ENCODE data around the gene OR2V2. TPM values are rescaled to one million over a fixed set of nuclear protein-coding genes. Genes with fewer than 3 reads are reported as not detected.

OR2V2 gene
- total RNA-seq, 1 experiment from 2014 or later: not detected

- no peaks in the 10 kb centered on the region; a peak in 1 of 5 replicates for H3K9me3 Mint-ChIP-seq
- H2BK12ac ChIP-seq (ENCODE audit: insufficient read length, low read depth, low read length): no peak overlapping the region
- DNase-seq: peak; percentile 91
- no peak overlapping the region for H2AK5ac ChIP-seq (ENCODE audit: insufficient read length, low read length)
- peak overlapping the region; percentile 89 for H3K4me2 ChIP-seq (ENCODE audit: insufficient read depth, insufficient read length, low read length)
- no peak overlapping the region for H2BK20ac ChIP-seq (ENCODE audit: low read depth, low read length, poor library complexity, severe bottlenecking)
- H3K79me2 ChIP-seq (ENCODE audit: insufficient read depth, low read length): no peaks in the 10 kb centered on the region
- no peaks in the 10 kb centered on the region for H4K20me1 ChIP-seq (ENCODE audit: control insufficient read depth, insufficient read depth, insufficient read length)
- no peak overlapping the region for H4K5ac ChIP-seq (ENCODE audit: insufficient read length, low read depth, low read length)
- WGBS (ENCODE audit: extremely low coverage, insufficient read length, low lambda C conversion rate): no CpG with 5 or more reads among the region's 11 CpGs
- H3K27me3 Mint-ChIP-seq (ENCODE audit: low read depth): peaks cover 61% of the 10 kb centered on the region
- H3K36me3 Mint-ChIP-seq (ENCODE audit: insufficient read depth in 1 of 3, low read depth in 3 of 3): no peaks in the 10 kb centered on the region; a peak in 1 of 7 replicates
- no peak overlapping the region for H4K8ac ChIP-seq (replicated peaks; ENCODE audit: insufficient read length, low read depth, low read length)
- no peak overlapping the region for H3K18ac ChIP-seq (ENCODE audit: insufficient read length, low read depth, low read length)
- H3K4me3 Mint-ChIP-seq: peak overlapping the region; percentile 69 to 93
- no peak overlapping the region for H3K4ac ChIP-seq (ENCODE audit: low read depth, low read length)
- no peak overlapping the region for H4K91ac ChIP-seq (ENCODE audit: insufficient read length, low read depth, low read length)
- H3K4me1 Mint-ChIP-seq: peaks cover 34 to 41% of the 10 kb centered on the region in 2 experiments
- no peak overlapping the region for H3K27ac ChIP-seq (ENCODE audit: insufficient read length, low read depth, low read length)
- H3K56ac ChIP-seq (ENCODE audit: insufficient read length, low read depth, low read length): no peak overlapping the region
- no peak overlapping the region for H3T11ph ChIP-seq (ENCODE audit: low read length)
- peaks cover 21% of the 10 kb centered on the region for H3K23me2 ChIP-seq (ENCODE audit: insufficient read length, low read depth, low read length, poor library complexity, severe bottlenecking)
- H2BK15ac ChIP-seq (ENCODE audit: low read depth, low read length): no peak overlapping the region
- H2AFZ ChIP-seq (ENCODE audit: low read length): no peak overlapping the region
- peaks cover 10% of the 10 kb centered on the region for H3K27me3 ChIP-seq (ENCODE audit: insufficient read depth, low read length)
- H3K9me3 ChIP-seq (ENCODE audit: control insufficient read depth, low read depth, low read length): no peaks in the 10 kb centered on the region
- peak; percentile 79 for TF ChIP-seq CTCF (conservative IDR thresholded peaks at IDR 0.05)
- H2BK120ac ChIP-seq (ENCODE audit: low read depth, low read length, poor library complexity, severe bottlenecking): no peak overlapping the region
- no peak overlapping the region for H2BK5ac ChIP-seq (ENCODE audit: insufficient read length, low read length)
- H3K14ac ChIP-seq (ENCODE audit: insufficient read depth, low read length): no peak overlapping the region
- no peak overlapping the region for H3K9ac ChIP-seq (ENCODE audit: extremely low read depth, insufficient read length, low read length)
- H3K4me1 ChIP-seq (ENCODE audit: insufficient read depth, low read length): peaks cover 3% of the 10 kb centered on the region; the same call in 1 of the 2 replicates
- no peak overlapping the region for H3K27ac Mint-ChIP-seq
- no peaks in the 10 kb centered on the region for H3K79me1 ChIP-seq (ENCODE audit: insufficient read depth, low read depth, low read length, poor library complexity, severe bottlenecking)
- no peak overlapping the region for H3K23ac ChIP-seq (ENCODE audit: insufficient read length, low read depth, low read length)
Measured at GRCh38 chr5:181167814-181168488, 20.6 kb downstream of the OR2V2 start.

All from H9 (cell line).